Measurements from ENCODE around the gene GARIN5A.

Gene GARIN5A

DNA sequence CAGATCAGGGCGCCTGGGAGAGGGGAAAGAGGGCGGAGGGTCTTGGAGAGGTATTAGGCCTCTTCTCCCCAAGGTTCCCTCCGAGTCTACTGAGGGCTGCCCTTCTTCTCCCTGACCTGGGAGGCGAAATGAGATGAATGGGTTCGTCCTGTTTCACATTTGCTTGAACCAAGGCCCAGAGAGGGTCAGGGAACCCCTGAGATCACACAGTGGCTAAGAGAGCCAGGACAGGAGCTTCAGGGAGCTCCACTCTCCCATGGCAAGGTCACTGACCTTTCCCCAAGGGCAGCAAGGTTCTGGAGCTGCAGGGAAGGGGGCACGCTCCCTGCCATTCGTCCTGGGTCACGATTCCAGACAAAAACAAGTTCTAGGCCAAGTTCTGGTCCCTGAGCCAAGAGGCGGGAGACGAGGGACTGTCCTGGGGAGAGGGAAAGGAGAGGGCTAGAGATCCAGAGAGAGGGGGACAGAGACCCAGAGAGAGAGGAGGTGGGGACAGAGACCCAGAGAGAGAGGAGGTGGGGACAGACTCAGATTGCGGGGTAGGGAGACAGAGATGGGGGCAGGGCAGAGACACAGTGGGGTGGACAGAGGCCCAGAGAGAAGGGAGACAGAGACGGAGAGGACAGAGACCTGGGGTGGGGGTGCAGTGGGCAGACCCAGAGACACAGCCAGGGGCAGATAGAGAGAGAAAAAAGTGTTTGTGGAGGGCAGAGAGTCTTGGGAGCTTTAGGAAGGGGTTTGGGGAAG, 36.5 kb upstream of the GARIN5A start:
- TF ChIP-seq GATA3 (IDR thresholded peaks at IDR 0.05; ENCODE audit: low read depth, low read length) (no peak), GATA2 (IDR thresholded peaks at IDR 0.05; ENCODE audit: low read depth, low read length) (no peak)

DNA sequence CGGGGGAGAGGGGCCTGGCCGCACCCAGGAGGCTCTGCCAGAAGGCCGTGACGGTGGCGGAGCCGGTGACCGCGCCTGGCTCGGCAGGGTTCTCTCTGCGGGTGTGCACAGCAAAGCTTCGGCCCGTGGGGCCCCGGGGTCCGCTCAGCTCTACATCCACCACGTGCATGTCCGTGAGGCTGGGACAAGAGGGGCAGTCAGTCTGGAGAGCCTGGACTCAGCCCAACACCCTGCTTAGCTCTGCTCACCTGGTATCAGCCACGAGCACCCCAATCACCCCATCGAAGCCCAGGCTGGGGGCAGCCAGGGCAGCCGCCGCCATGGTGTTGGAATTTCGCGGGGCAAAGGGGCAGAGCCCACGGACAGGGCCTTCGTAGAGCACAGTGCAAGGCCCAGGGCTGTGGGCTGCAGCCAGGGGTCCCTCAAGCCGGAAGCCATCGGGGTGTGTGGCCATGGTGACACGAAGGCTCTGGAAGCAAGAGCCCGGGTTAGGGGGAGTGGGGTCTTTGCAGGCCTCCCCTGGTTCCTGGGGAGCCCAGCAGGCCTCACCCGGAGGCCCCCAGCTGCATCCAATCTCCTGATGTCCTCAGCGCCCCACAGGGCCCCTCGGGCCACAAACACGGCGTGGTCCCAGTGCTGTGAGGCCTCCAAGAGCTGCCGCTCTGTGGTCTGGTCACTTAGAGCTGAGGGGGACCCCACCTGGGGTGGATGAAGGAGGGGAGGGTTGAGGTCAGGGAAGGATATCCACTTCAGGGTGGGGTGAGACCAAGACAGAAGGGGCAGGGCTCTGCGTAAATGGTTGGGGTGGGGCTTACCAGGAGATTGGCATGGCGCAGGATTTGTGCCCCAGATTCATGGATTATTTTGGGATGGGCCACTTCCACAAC, 35.7 kb upstream of the GARIN5A start:
- no peak for TF ChIP-seq GATA2 (IDR thresholded peaks at IDR 0.05; ENCODE audit: low read depth, low read length)
- TF ChIP-seq GATA3 (IDR thresholded peaks at IDR 0.05; ENCODE audit: low read depth, low read length) = no peak

DNA sequence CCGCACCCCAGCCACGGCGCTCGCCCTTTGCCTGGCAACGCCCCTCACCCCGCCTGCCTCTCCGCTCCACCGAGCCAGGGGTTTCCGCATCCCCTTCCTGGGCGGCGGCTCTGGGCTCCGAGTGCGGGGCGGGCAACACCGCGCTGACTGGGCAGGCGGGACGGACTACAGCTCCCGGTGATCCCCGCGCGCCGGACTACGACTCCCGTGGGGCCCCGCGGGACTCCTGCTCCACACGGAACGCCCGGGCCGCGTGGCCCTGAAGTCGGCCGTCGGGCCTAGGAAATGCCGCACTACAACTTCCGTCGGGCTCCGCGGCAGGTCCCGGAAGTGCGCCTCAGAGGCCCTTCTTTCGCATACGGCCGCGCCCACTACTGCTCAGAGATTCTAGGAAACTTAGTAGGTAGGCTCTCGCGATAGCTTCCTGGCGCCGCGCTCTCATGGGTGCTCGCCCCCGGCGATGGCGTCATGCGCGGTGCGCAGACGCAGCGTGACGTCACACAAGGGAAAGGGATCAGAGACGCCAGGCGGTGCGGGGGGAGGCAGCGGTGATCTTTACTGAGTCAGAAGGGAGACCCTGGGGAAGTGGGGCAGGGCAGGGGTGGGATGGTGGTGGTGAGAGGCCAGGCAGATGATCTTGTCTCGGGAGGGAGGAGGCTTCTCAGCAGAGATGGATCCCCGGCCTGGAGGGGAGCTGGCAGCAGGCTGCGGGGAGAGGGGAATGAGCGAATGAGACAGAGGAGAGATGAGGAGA, 34.6 kb upstream of the GARIN5A start, which contains the start of gene JOSD2:
Gene JOSD2, minus strand, starts transcription at position 123 of the 754 bp plus-strand sequence. CDS start 760 bp downstream, outside the sequence.
- TF ChIP-seq GATA2 (IDR thresholded peaks at IDR 0.05; ENCODE audit: low read depth, low read length) (no peak), GATA3 (IDR thresholded peaks at IDR 0.05; ENCODE audit: low read depth, low read length) (no peak)

DNA sequence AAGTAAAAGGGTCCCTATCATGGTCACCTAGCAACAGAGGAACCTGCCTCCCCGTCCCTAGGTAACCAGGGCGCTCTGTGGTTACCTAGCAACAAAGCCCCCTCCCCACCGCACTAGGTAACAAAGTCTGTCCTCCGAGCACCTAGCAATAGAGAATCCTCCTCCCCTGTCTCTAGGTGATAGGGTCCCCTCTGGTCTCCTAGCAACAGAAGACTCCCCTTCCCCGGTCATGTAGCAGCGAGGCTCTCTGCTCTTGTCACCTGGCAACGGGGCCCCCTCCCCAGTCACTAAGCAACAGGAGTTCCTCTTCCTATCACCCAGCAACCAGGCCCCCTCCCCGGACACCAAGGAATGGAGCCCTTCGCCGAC, 34.0 kb upstream of the GARIN5A start:
- no peak for TF ChIP-seq GATA3 (IDR thresholded peaks at IDR 0.05; ENCODE audit: low read depth, low read length)
- no peak; the same call in 1 of the 2 replicates for TF ChIP-seq GATA2 (IDR thresholded peaks at IDR 0.05; ENCODE audit: low read depth, low read length)

DNA sequence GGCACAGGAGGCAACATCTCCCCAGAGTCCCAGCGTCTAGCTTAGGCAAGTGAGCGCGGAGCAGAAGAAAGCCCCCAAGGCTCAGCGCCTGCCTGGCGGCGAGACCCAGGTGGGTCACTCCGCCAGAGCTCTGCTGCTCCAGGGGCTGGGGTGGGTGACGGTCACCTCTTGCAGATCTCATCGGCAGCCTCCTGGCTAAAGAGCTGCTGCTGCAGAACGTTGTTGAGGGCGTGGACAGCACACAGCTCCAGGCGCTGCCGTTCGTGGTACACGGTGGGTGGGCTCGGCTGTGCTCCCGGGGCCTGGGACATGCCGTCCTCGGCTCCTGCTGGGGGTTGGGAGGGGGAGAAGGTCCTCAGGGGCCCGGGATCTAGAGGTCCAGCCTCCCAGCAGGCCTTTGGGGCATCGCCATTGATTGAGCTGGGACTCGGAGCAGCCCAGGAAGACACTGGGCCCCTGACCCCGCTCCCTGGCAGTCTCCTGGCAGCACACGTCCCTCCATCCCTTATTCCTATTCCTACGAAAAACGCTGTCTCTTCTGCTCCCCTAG, 33.5 kb upstream of the GARIN5A start:
- TF ChIP-seq GATA3 (IDR thresholded peaks at IDR 0.05; ENCODE audit: low read depth, low read length) (no peak), GATA2 (IDR thresholded peaks at IDR 0.05; ENCODE audit: low read depth, low read length) (no peak)

DNA sequence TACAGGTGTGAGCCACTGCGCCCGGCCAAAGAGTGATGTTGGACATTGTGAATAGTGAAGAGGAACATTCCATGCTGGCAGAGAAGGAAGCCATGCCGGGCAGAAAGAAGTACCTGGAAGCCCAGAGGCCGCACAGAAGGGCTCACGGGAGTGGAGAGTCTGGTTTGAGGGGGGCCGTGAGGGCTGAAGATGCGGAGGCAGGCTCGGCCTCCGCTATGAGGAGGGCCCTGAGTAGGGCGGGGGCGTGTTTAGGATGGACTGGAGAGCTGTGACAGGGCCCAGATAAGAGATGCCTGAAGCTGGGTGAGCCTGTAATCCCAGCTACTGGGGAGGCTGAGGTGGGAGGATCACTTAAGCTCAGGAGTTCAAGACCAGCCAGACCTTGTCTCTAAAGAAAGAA, 32.7 kb upstream of the GARIN5A start:
- TF ChIP-seq GATA3 (IDR thresholded peaks at IDR 0.05; ENCODE audit: low read depth, low read length) = no peak

DNA sequence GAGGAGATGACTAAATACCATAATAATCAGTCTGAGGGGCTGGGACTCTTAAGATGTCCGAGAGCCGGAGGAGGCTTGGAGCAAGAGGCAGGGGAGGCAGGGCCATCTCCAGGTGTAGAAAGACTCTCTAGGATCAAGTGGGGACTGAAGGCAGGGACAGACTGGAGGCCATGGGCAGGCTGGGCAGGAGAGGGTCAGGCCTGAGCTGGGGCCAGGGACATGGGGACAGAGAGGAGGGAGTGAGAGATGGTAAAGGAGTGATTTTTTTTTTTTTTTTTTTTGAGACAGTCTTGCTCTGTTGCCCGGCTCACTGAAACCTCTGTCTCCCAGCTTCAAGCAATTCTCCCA, 32.2 kb upstream of the GARIN5A start:
- no peak for TF ChIP-seq GATA3 (IDR thresholded peaks at IDR 0.05; ENCODE audit: low read depth, low read length)

DNA sequence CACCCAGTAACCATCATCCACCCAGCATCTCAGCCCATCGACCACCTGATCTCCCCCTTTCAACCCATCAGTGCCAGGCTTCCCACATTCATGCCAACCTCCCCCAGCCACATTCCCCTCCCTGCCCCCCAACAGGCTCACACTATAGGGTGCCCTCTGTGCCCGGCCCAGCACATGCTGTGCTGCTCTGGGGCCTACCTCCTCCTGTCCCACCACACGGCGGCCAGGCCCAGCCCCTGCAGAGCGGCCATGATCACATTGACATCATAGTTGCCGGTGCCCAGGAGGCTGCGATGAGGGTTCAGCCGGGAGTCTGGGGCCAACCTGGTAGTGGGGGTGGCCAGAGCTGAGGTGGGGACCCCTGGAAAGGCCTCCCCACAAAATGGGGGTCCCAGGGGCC, 30.7 kb upstream of the GARIN5A start:
- TF ChIP-seq GATA2 (IDR thresholded peaks at IDR 0.05; ENCODE audit: low read depth, low read length) (no peak), GATA3 (IDR thresholded peaks at IDR 0.05; ENCODE audit: low read depth, low read length) (no peak)

DNA sequence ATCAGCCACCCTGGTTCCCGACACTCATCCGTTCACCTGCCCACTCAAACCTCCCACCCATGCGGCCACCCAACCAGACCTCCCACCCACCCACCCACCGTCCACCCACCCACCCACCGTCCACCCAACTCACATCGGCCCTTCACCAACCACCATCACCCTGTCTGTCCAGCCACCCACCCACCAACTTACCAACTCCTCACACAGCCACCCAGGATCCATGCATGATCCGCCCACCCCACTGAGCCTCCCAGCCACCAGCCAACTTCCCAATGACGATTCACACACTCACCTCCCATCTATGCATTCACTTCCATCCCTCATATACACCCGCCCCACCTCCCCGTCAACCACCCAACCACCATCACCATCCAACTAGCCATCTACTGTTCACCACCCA, 30.1 kb upstream of the GARIN5A start:
- TF ChIP-seq GATA2 (IDR thresholded peaks at IDR 0.05; ENCODE audit: low read depth, low read length) (no peak), GATA3 (IDR thresholded peaks at IDR 0.05; ENCODE audit: low read depth, low read length) (no peak)

DNA sequence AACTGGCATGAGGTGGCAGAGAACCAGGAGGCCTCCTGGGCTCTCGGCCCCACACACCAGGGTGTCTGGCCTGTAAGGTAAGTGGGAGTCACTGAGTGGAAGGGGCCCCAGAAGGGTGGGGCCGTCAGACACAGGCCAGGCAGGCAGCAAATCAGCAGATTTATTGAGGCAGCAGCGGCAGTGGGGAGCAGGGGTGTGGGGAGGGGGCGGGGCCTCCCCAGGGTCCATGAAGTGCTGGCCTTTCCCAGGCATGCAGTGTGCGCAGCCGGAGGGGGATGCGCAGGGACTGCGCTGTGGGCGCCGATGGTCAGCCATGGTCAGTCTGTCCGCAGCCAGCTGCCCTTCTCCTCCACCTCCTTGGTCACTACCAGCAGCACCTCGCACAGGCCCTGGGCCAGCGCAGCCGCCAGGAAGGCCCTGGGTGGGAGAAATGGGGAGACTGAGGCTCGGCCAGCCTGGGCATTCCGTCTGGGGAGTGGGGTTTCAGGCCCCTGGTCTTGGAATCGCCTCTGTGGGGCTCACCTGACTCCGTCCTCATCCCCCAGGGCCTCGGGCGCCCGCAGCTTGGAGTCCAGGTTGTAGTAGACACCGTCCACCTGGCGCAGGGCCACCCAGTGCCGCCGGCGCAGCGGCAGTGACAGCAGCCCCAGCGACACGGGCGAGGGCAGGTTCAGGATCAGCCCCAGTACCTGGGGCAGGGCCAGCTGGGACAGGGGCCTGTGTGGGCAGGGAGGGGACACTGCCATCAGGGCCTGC, 29.4 kb upstream of the GARIN5A start:
- TF ChIP-seq GATA3 (IDR thresholded peaks at IDR 0.05; ENCODE audit: low read depth, low read length) (no peak), GATA2 (IDR thresholded peaks at IDR 0.05; ENCODE audit: low read depth, low read length) (no peak)

DNA sequence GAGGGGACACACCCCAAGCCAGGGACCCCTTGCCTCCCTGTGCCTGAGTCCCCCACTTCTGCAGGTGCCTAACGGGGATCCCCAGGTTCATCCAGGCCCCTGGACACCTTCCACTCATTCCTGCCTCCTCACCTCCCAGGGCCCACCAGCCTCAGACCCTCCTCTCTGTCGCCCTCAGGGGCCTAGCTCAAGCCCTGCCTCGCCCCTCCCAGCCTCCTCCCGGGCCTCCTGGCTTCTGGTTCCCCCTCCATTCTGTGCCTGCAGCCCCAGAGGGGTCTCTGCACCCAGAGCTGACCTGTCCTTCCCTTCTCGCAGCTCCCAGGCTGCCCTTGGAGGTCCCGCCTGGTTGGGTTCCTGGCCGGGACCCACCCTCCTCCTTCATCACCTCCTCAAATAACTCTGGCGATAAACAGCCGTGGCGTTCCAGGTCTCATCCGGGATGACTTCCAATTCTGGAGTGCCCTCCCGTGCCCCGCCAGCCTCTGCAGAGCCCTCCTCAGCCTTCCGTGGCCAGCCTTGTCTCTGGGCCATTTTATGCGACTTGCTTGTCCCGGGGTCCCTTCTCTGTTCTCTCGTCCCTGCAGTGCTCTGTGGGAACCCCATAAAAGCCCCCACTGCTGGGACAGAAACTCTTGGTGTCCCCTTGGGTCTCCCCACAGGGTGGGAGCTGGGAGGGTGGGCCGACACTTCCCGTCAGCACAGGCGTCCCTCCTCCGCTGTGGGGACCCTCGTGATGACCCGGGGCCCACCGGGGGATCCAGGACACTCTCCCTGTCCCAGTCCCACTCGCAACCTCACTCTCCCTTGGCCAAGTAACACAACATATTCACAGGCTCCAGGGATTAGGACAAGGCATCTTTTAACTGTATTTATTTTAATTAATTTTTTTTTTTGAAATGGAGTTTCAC, 25.2 kb upstream of the GARIN5A start:
- TF ChIP-seq GATA2 (IDR thresholded peaks at IDR 0.05; ENCODE audit: low read depth, low read length) (no peak), GATA3 (IDR thresholded peaks at IDR 0.05; ENCODE audit: low read depth, low read length) (no peak)

DNA sequence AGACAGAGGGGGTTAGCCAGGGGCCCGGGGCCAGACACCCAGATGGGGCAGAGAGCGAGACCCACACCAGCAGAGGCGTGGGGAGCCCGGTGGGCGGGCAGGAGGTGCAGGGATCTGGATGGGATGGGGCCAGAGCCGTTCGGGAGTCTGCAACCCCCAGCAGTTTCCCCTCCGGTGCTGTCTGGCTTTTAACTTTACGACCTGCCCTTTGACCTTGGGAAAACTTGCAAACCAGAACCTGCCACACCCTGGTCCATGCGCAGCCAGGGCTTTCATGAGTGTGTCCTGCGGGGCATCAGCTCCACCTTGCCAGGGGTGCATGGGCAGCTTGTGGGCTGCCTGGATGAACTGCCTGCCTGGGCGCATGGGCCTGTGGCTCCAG, 24.5 kb upstream of the GARIN5A start:
- TF ChIP-seq GATA3 (IDR thresholded peaks at IDR 0.05; ENCODE audit: low read depth, low read length) (no peak), GATA2 (IDR thresholded peaks at IDR 0.05; ENCODE audit: low read depth, low read length) (no peak)

DNA sequence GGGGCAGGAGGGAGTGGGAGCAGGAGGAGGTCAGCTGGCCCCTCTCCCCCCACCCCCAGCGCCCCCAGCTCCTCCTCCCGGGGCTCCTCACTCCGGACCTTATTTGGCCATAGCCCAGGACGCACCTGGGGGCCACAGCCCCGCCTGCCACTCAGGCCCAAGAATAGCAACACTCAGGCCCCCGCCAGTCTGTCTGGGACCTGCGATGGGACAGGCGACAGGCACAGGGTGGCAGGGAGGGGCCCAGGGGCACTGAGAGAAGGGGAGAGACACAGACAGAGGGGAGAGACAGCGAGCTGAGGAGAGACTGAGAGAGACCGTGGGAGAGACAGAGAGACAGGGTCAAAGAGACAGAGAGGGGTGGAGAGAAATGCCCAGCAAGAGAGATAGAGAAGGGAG, 24.1 kb upstream of the GARIN5A start:
- TF ChIP-seq GATA3 (IDR thresholded peaks at IDR 0.05; ENCODE audit: low read depth, low read length) = no peak
- no peak for TF ChIP-seq GATA2 (IDR thresholded peaks at IDR 0.05; ENCODE audit: low read depth, low read length)

Data from SH-SY5Y (cell line).